KBM-7 (cell line): ENCODE measurements around the gene KY.

ENCODE experiments used
- DNase-seq: peaks from one replicate; pipeline ENCODE4 v3.0.0-alpha.2; 2015
- in situ Hi-C: fragments of 300-500 bp; cut with MboI; formaldehyde crosslinking; loops from 2 replicates; pipeline ENCODE4 v1.14.3; 2020; ENCODE audit warnings: low sequenced_read_pairs, low pct_unique_long_range_greater_than_20kb, mixed read lengths

KY gene

GRCh38 chr3:134625885-134626741 lies 24.7 kb downstream of the KY start:
- no peak for DNase-seq

GRCh38 chr3:134625462-134625861 lies 25.4 kb downstream of the KY start:
- DNase-seq: no peak
- in situ Hi-C loops: no loop called here

More at GRCh38 chr3:134625885-134626741, 24.7 kb downstream of the KY start:
- in situ Hi-C loops: no loop called here

- in situ Hi-C loops: no loop called here
- no peak for DNase-seq
These were observed 26.1 kb downstream of the KY start for GRCh38 chr3:134624537-134625287.

GRCh38 chr3:134623615-134624245 lies 27.1 kb downstream of the KY start:
- no peak for DNase-seq
- in situ Hi-C loops: no loop called here

- in situ Hi-C loops: no loop called here
- DNase-seq: no peak
These were observed 27.9 kb downstream of the KY start for GRCh38 chr3:134622806-134623365.

GRCh38 chr3:134621854-134622253 lies 29.0 kb downstream of the KY start:
- in situ Hi-C loops: no loop called here
- DNase-seq: no peak

GRCh38 chr3:134620476-134621115 lies 30.2 kb downstream of the KY start:
- in situ Hi-C loops: no loop called here
- no peak for DNase-seq

- no peak for DNase-seq
- in situ Hi-C loops: no loop called here
These were observed 30.9 kb downstream of the KY start for GRCh38 chr3:134619884-134620445.

GRCh38 chr3:134619301-134619615 lies 31.6 kb downstream of the KY start:
- in situ Hi-C loops: no loop called here

GRCh38 chr3:134618478-134619300 lies 32.1 kb downstream of the KY start:
- in situ Hi-C loops: no loop called here
- no peak for DNase-seq

More at GRCh38 chr3:134619301-134619615, 31.6 kb downstream of the KY start:
- DNase-seq: no peak

- no peak for DNase-seq
- in situ Hi-C loops: no loop called here
These were observed 33.0 kb downstream of the KY start for GRCh38 chr3:134617608-134618477.

GRCh38 chr3:134615743-134616142 lies 35.1 kb downstream of the KY start:
- in situ Hi-C loops: no loop called here
- no peak for DNase-seq

- in situ Hi-C loops: no loop called here
- no peak for DNase-seq
These were observed 35.9 kb downstream of the KY start for GRCh38 chr3:134614955-134615354.

- in situ Hi-C loops: no loop called here
- DNase-seq: no peak
These were observed 37.8 kb downstream of the KY start for GRCh38 chr3:134613006-134613520.

GRCh38 chr3:134611516-134611915 lies 39.3 kb downstream of the KY start:
- in situ Hi-C loops: no loop called here
- DNase-seq: no peak

- in situ Hi-C loops: no loop called here
- DNase-seq: no peak
These were observed 40.1 kb downstream of the KY start for GRCh38 chr3:134610432-134611385.
